Vagina (tissue), 2 donors: Measurements from ENCODE around the gene TMEM81. TPM values are rescaled to one million over a fixed set of nuclear protein-coding genes. Genes with fewer than 3 reads are reported as not detected.
A peak's percentile ranks its signal among the peaks of the same experiment; 100 is the strongest.

ENCODE experiments used
- DNase-seq, 2 donors: peaks; one replicate each; pipeline ENCODE4 v3.0.0-alpha.2; 2017; ENCODE audit errors: extremely low spot score in 2 of 2
- H3K27ac ChIP-seq: fragments of 200-600 bp; sonication (generic); one replicate; pipeline ENCODE4 v1.5.1; 2019
- H3K27me3 ChIP-seq: fragments of 200-600 bp; sonication (generic); one replicate; pipeline ENCODE4 v1.5.1; 2019
- H3K36me3 ChIP-seq, 2 donors: fragments of 200-600 bp; sonication (generic); one replicate each; pipeline ENCODE4 v1.5.1; 2017 to 2019
- H3K4me1 ChIP-seq: fragments of 200-600 bp; sonication (generic); one replicate; pipeline ENCODE4 v1.5.1; 2019
- H3K4me3 ChIP-seq, 2 donors: fragments of 200-600 bp; sonication (generic); 1 replicate in 1 of 2; 2 replicates in 1 of 2; pipeline ENCODE4 v1.5.1; 2016 to 2019
- H3K9me3 ChIP-seq: fragments of 200-600 bp; sonication (generic); one replicate; pipeline ENCODE4 v1.5.1; 2019
- CTCF ChIP-seq, 3 experiments: fragments of 450-650 bp in 2 of 3; fragments of 200-600 bp in 1 of 3; sonication (generic) in 1 of 3; IDR thresholded peaks; one replicate each; pipeline ENCODE4 v1.5.1; 2017 to 2019; ENCODE audit warnings: antibody characterized with exemption in 3 of 3, mild to moderate bottlenecking in 2 of 3, moderate library complexity in 2 of 3
- POLR2A ChIP-seq, 2 donors: fragments of 450-650 bp; IDR thresholded peaks; one replicate each; pipeline ENCODE4 v1.6.1; 2017; ENCODE audit warnings: antibody characterized with exemption in 2 of 2, mild to moderate bottlenecking in 2 of 2, moderate library complexity in 2 of 2
- POLR2AphosphoS5 ChIP-seq, 2 donors: sonication (generic); formaldehyde crosslinking; IDR thresholded peaks; one replicate each; pipeline ENCODE4 v1.9.0; 2017; ENCODE audit warnings: antibody characterized with exemption in 2 of 2, mild to moderate bottlenecking in 2 of 2, low read depth in 1 of 2; ENCODE audit not compliant: insufficient read depth in 1 of 2
- intact Hi-C: fragments of 100-400 bp; cut with DNase I; formaldehyde crosslinking; loops from one replicate; pipeline ENCODE4 v1.15.1; 2023
- total RNA-seq: library from RNA; depleted of rRNA; stranded (reverse); fragments of >200 nt; gene quantifications from one replicate; pipeline ENCODE4 v1.2.3, GENCODE V29; 2016

Gene TMEM81
- total RNA-seq, 1 donor from 2014 or later = 3.9 TPM

- DNase-seq = peak in 1 of 2 donors; percentile 40
- Histone ChIP-seq H3K4me1 (no peaks in the 10 kb centered on the region), H3K27me3 (no peaks in the 10 kb centered on the region), H3K4me3 (no peak overlapping the region), H3K9me3 (no peaks in the 10 kb centered on the region), H3K36me3 (no peaks in the 10 kb centered on the region), H3K27ac (no peak overlapping the region)
- TF ChIP-seq CTCF (IDR thresholded peaks at IDR 0.05) (no peak), POLR2A (IDR thresholded peaks at IDR 0.05) (no peak), POLR2AphosphoS5 (IDR thresholded peaks at IDR 0.05; ENCODE audit: insufficient read depth in 1 of 2, low read depth in 1 of 2) (no peak)
- intact Hi-C loops = no loop called here
These were observed 13.2 kb downstream of the TMEM81 start for GRCh38 chr1:205071028-205071409.

- intact Hi-C loops = no loop called here
- no peaks in the 10 kb centered on the region for H3K36me3 ChIP-seq
These were observed 14.7 kb downstream of the TMEM81 start for GRCh38 chr1:205069371-205070125.

GRCh38 chr1:205068457-205069040, 15.7 kb downstream of the TMEM81 start:
- no peak for DNase-seq
- H3K27ac ChIP-seq = no peak overlapping the region
- H3K4me1 ChIP-seq = no peaks in the 10 kb centered on the region
- no peak overlapping the region for H3K4me3 ChIP-seq
- intact Hi-C loops = no loop called here
- H3K9me3 ChIP-seq = no peaks in the 10 kb centered on the region
- H3K27me3 ChIP-seq = no peaks in the 10 kb centered on the region
- H3K36me3 ChIP-seq = no peaks in the 10 kb centered on the region
- TF ChIP-seq POLR2AphosphoS5 (IDR thresholded peaks at IDR 0.05; ENCODE audit: insufficient read depth in 1 of 2, low read depth in 1 of 2) = no peak
- TF ChIP-seq CTCF (IDR thresholded peaks at IDR 0.05) = no peak
- TF ChIP-seq POLR2A (IDR thresholded peaks at IDR 0.05) = no peak

More at GRCh38 chr1:205069371-205070125, 14.7 kb downstream of the TMEM81 start:
- peak in 1 of 2 donors; percentile 82 for DNase-seq
- TF ChIP-seq CTCF (IDR thresholded peaks at IDR 0.05) (no peak), POLR2A (IDR thresholded peaks at IDR 0.05) (no peak), POLR2AphosphoS5 (IDR thresholded peaks at IDR 0.05; ENCODE audit: insufficient read depth in 1 of 2, low read depth in 1 of 2) (no peak)
- H3K27ac ChIP-seq = no peak overlapping the region
- no peaks in the 10 kb centered on the region for H3K4me1 ChIP-seq
- no peaks in the 10 kb centered on the region for H3K9me3 ChIP-seq
- H3K4me3 ChIP-seq = no peak overlapping the region
- H3K27me3 ChIP-seq = no peaks in the 10 kb centered on the region

GRCh38 chr1:205068001-205068400, 16.3 kb downstream of the TMEM81 start:
- intact Hi-C loops = no loop called here
- H3K27me3 ChIP-seq = no peaks in the 10 kb centered on the region
- no peak overlapping the region for H3K4me3 ChIP-seq
- no peaks in the 10 kb centered on the region for H3K36me3 ChIP-seq
- H3K4me1 ChIP-seq = no peaks in the 10 kb centered on the region
- no peak for DNase-seq
- TF ChIP-seq POLR2A (IDR thresholded peaks at IDR 0.05) (no peak), CTCF (IDR thresholded peaks at IDR 0.05) (no peak), POLR2AphosphoS5 (IDR thresholded peaks at IDR 0.05; ENCODE audit: insufficient read depth in 1 of 2, low read depth in 1 of 2) (no peak)
- H3K27ac ChIP-seq = no peak overlapping the region
- H3K9me3 ChIP-seq = no peaks in the 10 kb centered on the region

- no peak overlapping the region for H3K27ac ChIP-seq
- no peak for TF ChIP-seq POLR2A (IDR thresholded peaks at IDR 0.05)
- no peak for TF ChIP-seq POLR2AphosphoS5 (IDR thresholded peaks at IDR 0.05; ENCODE audit: insufficient read depth in 1 of 2, low read depth in 1 of 2)
- no peak for TF ChIP-seq CTCF (IDR thresholded peaks at IDR 0.05)
- no peaks in the 10 kb centered on the region for H3K9me3 ChIP-seq
- peaks cover under 1% of the 10 kb centered on the region for H3K4me1 ChIP-seq
- H3K27me3 ChIP-seq = no peaks in the 10 kb centered on the region
- no peak for DNase-seq
- H3K36me3 ChIP-seq = no peaks in the 10 kb centered on the region
- no peak overlapping the region for H3K4me3 ChIP-seq
- intact Hi-C loops = no loop called here
These were observed 17.2 kb downstream of the TMEM81 start for GRCh38 chr1:205067031-205067430.
